Midbrain (tissue), 1 donor: Measurements from ENCODE around the gene TLX1.
A peak's percentile ranks its signal among the peaks of the same experiment; 100 is the strongest.

Experiments
- DNase-seq: peaks from one replicate; lab custom pipeline; 2025; lab: John Stamatoyannopoulos, UW

Gene TLX1

GRCh38 chr10:101134299-101135127 is 3.4 kb downstream of the TLX1 start:
- no peak for DNase-seq

- DNase-seq: no peak
These were observed 4.3 kb downstream of the TLX1 start for GRCh38 chr10:101135141-101136006.

GRCh38 chr10:101136007-101136707 is 5.1 kb downstream of the TLX1 start:
- no peak for DNase-seq

GRCh38 chr10:101136708-101137121 is 5.6 kb downstream of the TLX1 start:
- no peak for DNase-seq

GRCh38 chr10:101137271-101137670 is 6.2 kb downstream of the TLX1 start:
- no peak for DNase-seq

GRCh38 chr10:101138788-101139420 is 7.8 kb downstream of the TLX1 start:
- no peak for DNase-seq

- no peak for DNase-seq
These were observed 8.4 kb downstream of the TLX1 start for GRCh38 chr10:101139421-101139911.

GRCh38 chr10:101140084-101140949 is 9.2 kb downstream of the TLX1 start:
- no peak for DNase-seq

GRCh38 chr10:101140950-101141615 is 10.0 kb downstream of the TLX1 start:
- no peak for DNase-seq

- peak; percentile 84 for DNase-seq
These were observed 10.8 kb downstream of the TLX1 start for GRCh38 chr10:101141616-101142532.

GRCh38 chr10:101142533-101143344 is 11.6 kb downstream of the TLX1 start:
- no peak for DNase-seq

GRCh38 chr10:101143345-101143630 is 12.2 kb downstream of the TLX1 start:
- no peak for DNase-seq

GRCh38 chr10:101144053-101144452 is 13.0 kb downstream of the TLX1 start:
- DNase-seq: no peak

GRCh38 chr10:101145145-101145544 is 14.0 kb downstream of the TLX1 start:
- no peak for DNase-seq

- no peak for DNase-seq
These were observed 14.8 kb downstream of the TLX1 start for GRCh38 chr10:101145750-101146391.

GRCh38 chr10:101146392-101147251 is 15.5 kb downstream of the TLX1 start:
- DNase-seq: no peak

GRCh38 chr10:101151395-101151794 is 20.3 kb downstream of the TLX1 start:
- DNase-seq: no peak
